Measurements from ENCODE around the gene CCSER1.

The CCSER1 gene

GRCh38 chr4:90575371-90575770 lies 448.2 kb downstream of the CCSER1 start:
- Mint-ChIP-seq H3K4me1 (peaks cover 3% of the 10 kb centered on the region), H3K4me3 (no peak overlapping the region), H3K9me3 (peaks cover 3% of the 10 kb centered on the region), H3K36me3 (peaks cover 8% of the 10 kb centered on the region), H3K27me3 (no peaks in the 10 kb centered on the region), H3K27ac (no peak overlapping the region)
- DNase-seq (ENCODE audit: low spot score in 2 of 2): no peak
- no peak for ATAC-seq (ENCODE audit: low read depth)

- H3K9me3 Mint-ChIP-seq: no peaks in the 10 kb centered on the region
- H3K27me3 Mint-ChIP-seq: no peaks in the 10 kb centered on the region
- ATAC-seq (ENCODE audit: low read depth): no peak
- no peak for DNase-seq (ENCODE audit: low spot score in 2 of 2)
- H3K36me3 Mint-ChIP-seq: peaks cover 5% of the 10 kb centered on the region
- no peaks in the 10 kb centered on the region for H3K4me1 Mint-ChIP-seq
- H3K27ac Mint-ChIP-seq: no peak overlapping the region
- H3K4me3 Mint-ChIP-seq: no peak overlapping the region
Measured at GRCh38 chr4:90580326-90580725, 453.1 kb downstream of the CCSER1 start.

GRCh38 chr4:90582087-90582486 lies 454.9 kb downstream of the CCSER1 start:
- H3K4me3 Mint-ChIP-seq: no peak overlapping the region
- H3K27me3 Mint-ChIP-seq: no peaks in the 10 kb centered on the region
- no peak for ATAC-seq (ENCODE audit: low read depth)
- DNase-seq (ENCODE audit: low spot score in 2 of 2): no peak
- H3K4me1 Mint-ChIP-seq: no peaks in the 10 kb centered on the region
- peaks cover 2% of the 10 kb centered on the region for H3K36me3 Mint-ChIP-seq
- H3K9me3 Mint-ChIP-seq: no peaks in the 10 kb centered on the region
- no peak overlapping the region for H3K27ac Mint-ChIP-seq

GRCh38 chr4:90584051-90584450 lies 456.9 kb downstream of the CCSER1 start:
- H3K4me3 Mint-ChIP-seq: no peak overlapping the region
- DNase-seq (ENCODE audit: low spot score in 2 of 2) (no peak), ATAC-seq (ENCODE audit: low read depth) (no peak)
- H3K36me3 Mint-ChIP-seq: peaks cover 8% of the 10 kb centered on the region
- no peak overlapping the region for H3K27ac Mint-ChIP-seq
- H3K4me1 Mint-ChIP-seq: no peaks in the 10 kb centered on the region
- no peaks in the 10 kb centered on the region for H3K27me3 Mint-ChIP-seq
- peaks cover 2% of the 10 kb centered on the region for H3K9me3 Mint-ChIP-seq

- peaks cover 5% of the 10 kb centered on the region for H3K9me3 Mint-ChIP-seq
- DNase-seq (ENCODE audit: low spot score in 2 of 2) (no peak), ATAC-seq (ENCODE audit: low read depth) (no peak)
Measured at GRCh38 chr4:90585961-90586360, 458.8 kb downstream of the CCSER1 start.

GRCh38 chr4:90586799-90587198 lies 459.6 kb downstream of the CCSER1 start:
- Mint-ChIP-seq H3K36me3 (peaks cover 13% of the 10 kb centered on the region), H3K27ac (no peak overlapping the region), H3K9me3 (peaks cover 7% of the 10 kb centered on the region), H3K27me3 (no peaks in the 10 kb centered on the region), H3K4me1 (peaks cover 5% of the 10 kb centered on the region), H3K4me3 (no peak overlapping the region)
- DNase-seq (ENCODE audit: low spot score in 2 of 2): no peak
- no peak for ATAC-seq (ENCODE audit: low read depth)

More at GRCh38 chr4:90585961-90586360, 458.8 kb downstream of the CCSER1 start:
- Mint-ChIP-seq H3K27me3 (no peaks in the 10 kb centered on the region), H3K4me3 (no peak overlapping the region), H3K4me1 (peaks cover 2% of the 10 kb centered on the region), H3K27ac (no peak overlapping the region), H3K36me3 (peaks cover 10% of the 10 kb centered on the region)

GRCh38 chr4:90597927-90598326 lies 470.7 kb downstream of the CCSER1 start:
- peaks cover 5% of the 10 kb centered on the region for H3K9me3 Mint-ChIP-seq
- H3K27ac Mint-ChIP-seq: no peak overlapping the region
- no peak for DNase-seq (ENCODE audit: low spot score in 2 of 2)
- H3K27me3 Mint-ChIP-seq: no peaks in the 10 kb centered on the region
- ATAC-seq (ENCODE audit: low read depth): no peak
- H3K4me1 Mint-ChIP-seq: no peaks in the 10 kb centered on the region
- no peak overlapping the region for H3K4me3 Mint-ChIP-seq
- peaks cover 6% of the 10 kb centered on the region for H3K36me3 Mint-ChIP-seq

- no peak for ATAC-seq (ENCODE audit: low read depth)
- no peaks in the 10 kb centered on the region for H3K27me3 Mint-ChIP-seq
- H3K9me3 Mint-ChIP-seq: peaks cover 5% of the 10 kb centered on the region
- no peaks in the 10 kb centered on the region for H3K4me1 Mint-ChIP-seq
- no peak overlapping the region for H3K27ac Mint-ChIP-seq
- H3K4me3 Mint-ChIP-seq: no peak overlapping the region
- peaks cover 9% of the 10 kb centered on the region for H3K36me3 Mint-ChIP-seq
- no peak for DNase-seq (ENCODE audit: low spot score in 2 of 2)
Measured at GRCh38 chr4:90598741-90599140, 471.5 kb downstream of the CCSER1 start.

GRCh38 chr4:90602726-90603125 lies 475.5 kb downstream of the CCSER1 start:
- no peak overlapping the region for H3K27ac Mint-ChIP-seq
- H3K27me3 Mint-ChIP-seq: no peaks in the 10 kb centered on the region
- no peak for ATAC-seq (ENCODE audit: low read depth)
- H3K36me3 Mint-ChIP-seq: peaks cover 11% of the 10 kb centered on the region
- H3K4me3 Mint-ChIP-seq: no peak overlapping the region
- H3K4me1 Mint-ChIP-seq: no peaks in the 10 kb centered on the region
- H3K9me3 Mint-ChIP-seq: peaks cover 3% of the 10 kb centered on the region
- no peak for DNase-seq (ENCODE audit: low spot score in 2 of 2)

GRCh38 chr4:90603540-90603939 lies 476.3 kb downstream of the CCSER1 start:
- H3K4me3 Mint-ChIP-seq: no peak overlapping the region
- no peaks in the 10 kb centered on the region for H3K4me1 Mint-ChIP-seq
- H3K27me3 Mint-ChIP-seq: no peaks in the 10 kb centered on the region
- DNase-seq (ENCODE audit: low spot score in 2 of 2): no peak
- H3K36me3 Mint-ChIP-seq: peaks cover 10% of the 10 kb centered on the region
- peaks cover 2% of the 10 kb centered on the region for H3K9me3 Mint-ChIP-seq
- no peak for ATAC-seq (ENCODE audit: low read depth)
- H3K27ac Mint-ChIP-seq: no peak overlapping the region

GRCh38 chr4:90606781-90607180 lies 479.6 kb downstream of the CCSER1 start:
- no peak for ATAC-seq (ENCODE audit: low read depth)
- H3K4me3 Mint-ChIP-seq: no peak overlapping the region
- H3K9me3 Mint-ChIP-seq: no peaks in the 10 kb centered on the region

GRCh38 chr4:90614371-90614770 lies 487.2 kb downstream of the CCSER1 start:
- Mint-ChIP-seq H3K4me1 (no peaks in the 10 kb centered on the region), H3K27ac (no peak overlapping the region), H3K36me3 (no peaks in the 10 kb centered on the region), H3K9me3 (no peaks in the 10 kb centered on the region), H3K4me3 (no peak overlapping the region), H3K27me3 (no peaks in the 10 kb centered on the region)
- no peak for DNase-seq (ENCODE audit: low spot score in 2 of 2)
- ATAC-seq (ENCODE audit: low read depth): no peak

More at GRCh38 chr4:90606781-90607180, 479.6 kb downstream of the CCSER1 start:
- no peak for DNase-seq (ENCODE audit: low spot score in 2 of 2)
- Mint-ChIP-seq H3K4me1 (no peaks in the 10 kb centered on the region), H3K36me3 (peaks cover 7% of the 10 kb centered on the region), H3K27ac (no peak overlapping the region), H3K27me3 (no peaks in the 10 kb centered on the region)

- Mint-ChIP-seq H3K4me3 (no peak overlapping the region), H3K4me1 (no peaks in the 10 kb centered on the region), H3K27ac (no peak overlapping the region), H3K27me3 (no peaks in the 10 kb centered on the region), H3K36me3 (peaks cover 8% of the 10 kb centered on the region), H3K9me3 (peaks cover 1% of the 10 kb centered on the region)
- no peak for DNase-seq (ENCODE audit: low spot score in 2 of 2)
- no peak for ATAC-seq (ENCODE audit: low read depth)
Measured at GRCh38 chr4:90621080-90621479, 493.9 kb downstream of the CCSER1 start.

GRCh38 chr4:90624781-90625180 lies 497.6 kb downstream of the CCSER1 start:
- ATAC-seq (ENCODE audit: low read depth) (no peak), DNase-seq (ENCODE audit: low spot score in 2 of 2) (no peak)
- Mint-ChIP-seq H3K4me3 (no peak overlapping the region), H3K27me3 (no peaks in the 10 kb centered on the region), H3K27ac (no peak overlapping the region), H3K4me1 (no peaks in the 10 kb centered on the region), H3K36me3 (peaks cover 15% of the 10 kb centered on the region), H3K9me3 (peaks cover 1% of the 10 kb centered on the region)

GRCh38 chr4:90641861-90642599 lies 514.8 kb downstream of the CCSER1 start:
- H3K27me3 Mint-ChIP-seq: no peaks in the 10 kb centered on the region
- no peak overlapping the region for H3K4me3 Mint-ChIP-seq
- H3K4me1 Mint-ChIP-seq: no peaks in the 10 kb centered on the region
- no peak for DNase-seq (ENCODE audit: low spot score in 2 of 2)
- no peak overlapping the region for H3K27ac Mint-ChIP-seq
- H3K36me3 Mint-ChIP-seq: peaks cover 3% of the 10 kb centered on the region
- no peaks in the 10 kb centered on the region for H3K9me3 Mint-ChIP-seq
- ATAC-seq (ENCODE audit: low read depth): no peak
